ENCODE data around the gene P4HA2.

GRCh38 chr5:132182359-132183040 is 45.2 kb downstream of the P4HA2 start:
- TF ChIP-seq, protein P1, sequence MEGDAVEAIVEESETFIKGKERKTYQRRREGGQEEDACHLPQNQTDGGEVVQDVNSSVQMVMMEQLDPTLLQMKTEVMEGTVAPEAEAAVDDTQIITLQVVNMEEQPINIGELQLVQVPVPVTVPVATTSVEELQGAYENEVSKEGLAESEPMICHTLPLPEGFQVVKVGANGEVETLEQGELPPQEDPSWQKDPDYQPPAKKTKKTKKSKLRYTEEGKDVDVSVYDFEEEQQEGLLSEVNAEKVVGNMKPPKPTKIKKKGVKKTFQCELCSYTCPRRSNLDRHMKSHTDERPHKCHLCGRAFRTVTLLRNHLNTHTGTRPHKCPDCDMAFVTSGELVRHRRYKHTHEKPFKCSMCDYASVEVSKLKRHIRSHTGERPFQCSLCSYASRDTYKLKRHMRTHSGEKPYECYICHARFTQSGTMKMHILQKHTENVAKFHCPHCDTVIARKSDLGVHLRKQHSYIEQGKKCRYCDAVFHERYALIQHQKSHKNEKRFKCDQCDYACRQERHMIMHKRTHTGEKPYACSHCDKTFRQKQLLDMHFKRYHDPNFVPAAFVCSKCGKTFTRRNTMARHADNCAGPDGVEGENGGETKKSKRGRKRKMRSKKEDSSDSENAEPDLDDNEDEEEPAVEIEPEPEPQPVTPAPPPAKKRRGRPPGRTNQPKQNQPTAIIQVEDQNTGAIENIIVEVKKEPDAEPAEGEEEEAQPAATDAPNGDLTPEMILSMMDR (conservative IDR thresholded peaks at IDR 0.05; ENCODE audit: low read length) = no peak
- TF ChIP-seq EZH2phosphoT487 (IDR thresholded peaks at IDR 0.05; ENCODE audit: borderline replicate concordance) = no peak
